Stimulated activated CD8-positive, alpha-beta memory T cell treated with anti-CD3 and anti-CD28 coated beads, Interleukin-15, amount 100 ng/mL, for 48 hours (primary cell): ENCODE data around the gene MBTD1.
"Not testable (repeated sequence)": the region's sequence is repeated elsewhere in the genome, so short reads cannot be mapped to it uniquely, and the experiment has no call there.

Source experiments
- DNase-seq, 2 donors: peaks; one replicate each; pipeline ENCODE4 v3.0.0-alpha.2; 2020; ENCODE audit warnings: low read depth in 2 of 2

MBTD1 gene

DNA sequence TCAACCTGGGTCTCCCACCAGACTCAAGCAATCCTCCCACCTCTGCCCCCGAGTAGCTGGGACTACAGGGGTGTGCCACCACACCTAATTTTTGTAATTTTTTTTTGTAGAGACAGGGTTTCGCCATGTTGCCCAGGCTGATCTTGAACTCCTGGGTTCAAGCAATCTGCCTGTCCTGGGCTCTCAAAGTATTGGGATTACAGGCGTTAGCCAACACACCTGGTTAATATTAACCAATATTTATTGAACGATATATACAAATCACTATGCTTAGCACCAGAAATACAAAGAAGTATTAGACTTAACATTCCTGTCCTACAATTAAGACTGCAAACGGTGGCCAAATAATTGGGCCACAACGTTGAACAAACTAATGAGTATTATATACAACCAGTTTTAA lies 4.2 kb downstream of the MBTD1 start:
- no peak for DNase-seq

DNA sequence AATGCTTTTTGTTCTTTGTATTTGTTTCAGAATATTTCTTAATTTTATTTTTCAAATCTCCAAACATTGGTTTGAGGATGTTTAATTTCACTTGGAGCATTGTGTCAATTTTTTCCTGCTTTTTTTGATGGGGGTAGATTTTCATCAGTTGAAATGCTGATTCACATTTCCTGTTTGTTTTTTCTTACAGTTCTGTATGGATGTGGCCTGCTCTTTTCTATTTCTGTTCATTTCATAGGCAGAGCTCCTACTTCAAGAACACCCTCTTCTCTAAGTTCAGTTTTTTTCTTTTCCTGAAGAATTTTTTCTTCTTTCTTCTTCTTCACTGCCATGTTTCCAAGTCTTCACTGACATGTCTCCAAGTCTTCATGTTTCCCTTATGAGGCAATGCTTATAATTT lies 8.8 kb downstream of the MBTD1 start:
- no peak for DNase-seq

DNA sequence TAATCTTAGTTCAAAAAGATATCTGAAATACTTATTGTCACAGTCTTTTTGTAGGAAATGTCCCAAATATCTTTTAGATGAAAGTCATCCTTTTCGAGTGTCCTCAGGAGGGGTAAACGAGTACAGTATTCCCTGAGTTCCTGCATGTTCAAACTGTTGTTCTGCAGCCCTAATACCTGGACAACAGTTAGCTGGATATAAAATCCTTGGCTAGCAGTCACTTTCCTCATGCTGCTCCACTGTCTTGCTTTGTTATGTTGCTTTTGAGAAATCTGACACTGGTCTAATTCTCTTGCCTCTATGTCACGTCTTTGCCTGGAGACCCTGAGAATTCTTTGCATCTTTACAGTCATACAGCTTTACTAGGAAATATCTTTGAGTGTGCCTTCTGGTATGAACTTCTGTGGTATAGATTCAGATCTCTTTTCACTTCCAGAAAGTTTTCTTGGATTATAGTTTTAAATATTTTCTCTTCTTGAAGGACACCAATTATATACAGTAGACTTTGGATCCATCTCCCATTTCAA lies 9.5 kb downstream of the MBTD1 start:
- DNase-seq = no peak

DNA sequence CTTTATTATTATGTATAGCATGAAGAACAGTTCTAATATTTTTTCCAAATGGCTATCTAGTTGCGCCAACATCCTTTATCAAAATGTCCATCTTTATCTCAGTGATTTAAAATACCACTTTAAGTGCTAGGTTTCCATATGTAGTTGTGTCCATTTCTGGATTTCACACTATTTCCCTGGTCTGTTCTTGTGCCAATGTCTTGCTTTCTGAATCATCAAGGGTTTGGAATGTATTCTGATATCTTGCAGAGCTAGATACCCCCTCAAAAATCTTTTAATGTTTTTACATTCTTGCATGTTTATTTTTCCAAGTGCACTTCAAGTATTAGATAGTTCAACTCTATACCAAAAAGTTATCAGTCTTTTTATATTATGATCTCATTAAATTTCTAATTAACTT lies 14.3 kb downstream of the MBTD1 start:
- DNase-seq = no peak

DNA sequence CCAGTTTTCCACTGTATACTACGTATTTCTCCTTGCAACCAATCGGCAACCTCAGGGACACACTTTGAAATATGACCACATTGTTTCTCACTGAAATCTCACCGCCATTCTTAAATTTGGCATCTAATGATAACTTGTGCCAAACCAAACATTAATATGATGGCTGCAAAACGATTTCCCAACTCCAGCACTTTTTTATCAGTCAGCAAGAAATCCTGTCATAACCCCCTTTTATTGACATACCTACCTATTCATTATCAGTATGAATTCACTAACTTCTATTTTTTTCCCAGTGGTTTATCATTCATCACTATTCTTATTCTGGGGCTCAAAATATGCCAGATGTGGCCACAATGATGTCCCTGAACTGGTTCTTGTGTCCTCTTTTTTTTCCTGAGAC lies 15.8 kb downstream of the MBTD1 start:
- DNase-seq = no peak

DNA sequence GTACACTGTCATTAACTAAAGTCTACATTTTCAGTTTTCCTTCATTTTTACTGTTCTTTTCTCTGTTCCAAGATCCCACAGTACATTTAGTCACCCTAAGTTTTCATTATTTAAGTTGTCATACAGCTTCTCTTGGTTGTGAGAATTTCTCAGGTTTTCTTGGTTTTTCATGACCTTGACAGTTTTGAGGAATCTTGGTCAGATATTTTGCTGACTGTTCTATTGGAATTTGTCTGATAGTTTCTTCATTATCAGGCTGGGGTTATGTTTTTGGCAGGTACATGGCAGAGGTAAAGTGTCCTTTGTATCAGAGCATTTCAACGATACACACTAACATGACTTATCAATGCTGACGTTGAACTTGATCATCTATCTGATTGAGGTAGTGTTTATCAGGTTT lies 19.6 kb downstream of the MBTD1 start:
- DNase-seq = no peak

DNA sequence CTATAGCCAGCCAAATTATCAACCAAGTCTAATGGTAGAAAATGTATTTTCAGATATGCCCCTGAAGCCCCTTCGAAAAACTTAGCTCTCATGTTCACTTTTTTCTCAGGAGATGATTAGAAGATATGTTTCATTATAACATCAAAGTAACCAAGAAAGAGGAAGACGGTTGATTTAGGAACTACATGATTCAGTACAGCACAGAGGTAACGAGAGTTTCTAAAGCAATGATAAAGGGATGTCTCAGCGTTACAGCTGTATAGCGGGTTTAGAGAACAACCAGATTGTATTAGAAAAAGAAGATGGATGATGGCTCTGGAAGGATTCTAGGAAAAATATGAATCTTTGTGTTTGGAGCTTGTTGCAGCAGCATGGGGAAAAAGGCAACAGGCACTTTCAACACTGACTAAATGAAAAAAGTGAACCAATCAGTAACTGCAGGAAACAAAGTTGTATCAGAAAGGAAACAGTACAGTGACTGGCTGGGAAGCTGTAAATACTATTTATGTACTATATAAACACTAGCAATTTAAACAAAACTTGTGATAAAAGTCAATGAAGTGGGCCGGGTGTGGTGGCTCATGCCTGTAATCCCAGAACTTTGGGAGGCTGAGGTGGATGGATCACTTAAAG lies 21.5 kb downstream of the MBTD1 start:
- DNase-seq = no peak

DNA sequence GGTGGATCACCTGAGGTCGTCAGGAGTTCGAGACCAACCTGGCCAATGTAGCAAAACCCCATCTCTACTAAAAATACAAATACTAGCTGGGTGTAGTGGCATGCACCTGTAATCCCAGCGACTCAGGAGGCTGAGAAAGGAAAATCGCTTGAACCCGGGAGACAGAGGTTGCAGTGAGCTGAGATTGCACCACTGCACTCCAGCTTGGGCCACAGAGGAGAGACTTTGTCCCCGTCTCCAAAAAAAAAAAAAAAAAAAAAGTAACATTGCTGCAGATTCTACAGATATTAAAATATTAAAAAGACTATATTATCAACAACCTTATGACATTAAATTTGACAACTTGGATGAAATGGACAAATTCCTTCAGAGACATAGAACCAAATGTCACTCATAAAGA lies 25.7 kb downstream of the MBTD1 start:
- no peak for DNase-seq

DNA sequence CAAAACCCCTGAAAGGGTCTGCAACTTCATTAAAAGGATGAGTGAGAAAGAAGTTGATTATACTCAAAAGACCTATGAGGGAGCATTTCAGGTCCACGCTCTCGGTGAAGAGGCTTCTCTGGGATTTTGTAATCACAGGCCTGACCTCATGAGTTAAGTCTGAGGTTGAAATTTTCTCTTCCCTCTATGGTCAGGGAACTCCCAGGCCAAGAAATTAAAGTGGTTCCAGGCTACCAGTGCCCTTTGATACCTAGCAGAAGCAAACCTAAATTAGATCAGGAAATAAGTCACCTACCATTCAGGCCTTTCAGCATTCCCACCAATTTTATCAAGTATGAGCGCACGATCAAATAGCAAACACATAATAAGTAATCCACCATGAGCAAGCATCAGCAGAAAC lies 27.9 kb downstream of the MBTD1 start:
- DNase-seq = no peak

DNA sequence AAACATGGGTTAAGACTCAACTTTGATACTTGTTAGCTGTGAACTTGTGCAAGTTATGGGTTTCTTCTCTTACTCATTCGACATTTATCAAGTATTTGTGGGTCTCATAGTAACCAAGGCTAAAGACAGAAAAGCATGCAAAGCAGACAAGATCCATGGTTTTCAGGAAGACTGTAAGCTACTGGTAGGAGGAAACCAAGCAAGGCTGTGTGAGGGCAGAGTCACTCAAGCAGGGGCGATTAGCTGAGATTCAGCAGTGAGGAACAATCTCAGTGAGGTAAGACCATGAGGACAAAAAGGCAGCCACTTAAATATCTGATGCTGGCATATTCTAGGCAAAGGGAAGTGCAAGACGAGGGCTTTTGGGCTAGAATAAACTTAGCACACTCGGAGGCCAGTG lies 29.5 kb downstream of the MBTD1 start:
- DNase-seq = no peak

DNA sequence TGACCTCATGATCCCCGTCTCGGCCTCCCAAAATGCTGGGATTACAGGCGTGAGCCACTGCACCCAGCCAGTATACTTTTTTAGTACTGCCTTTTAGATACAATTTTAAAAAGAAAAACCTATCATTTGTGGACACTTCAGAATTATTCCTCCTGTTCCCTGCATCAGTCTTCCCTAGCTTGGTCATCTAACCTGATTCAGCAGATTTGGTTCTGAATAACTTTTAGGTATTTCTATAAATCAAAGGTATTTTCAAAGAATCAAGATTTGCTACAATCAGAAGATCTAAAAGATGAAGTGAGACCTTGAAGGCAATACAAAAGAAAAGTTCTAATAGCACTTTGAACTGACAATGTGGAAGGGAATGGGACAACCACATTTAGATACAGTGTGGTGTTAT lies 30.0 kb downstream of the MBTD1 start:
- DNase-seq = no peak

DNA sequence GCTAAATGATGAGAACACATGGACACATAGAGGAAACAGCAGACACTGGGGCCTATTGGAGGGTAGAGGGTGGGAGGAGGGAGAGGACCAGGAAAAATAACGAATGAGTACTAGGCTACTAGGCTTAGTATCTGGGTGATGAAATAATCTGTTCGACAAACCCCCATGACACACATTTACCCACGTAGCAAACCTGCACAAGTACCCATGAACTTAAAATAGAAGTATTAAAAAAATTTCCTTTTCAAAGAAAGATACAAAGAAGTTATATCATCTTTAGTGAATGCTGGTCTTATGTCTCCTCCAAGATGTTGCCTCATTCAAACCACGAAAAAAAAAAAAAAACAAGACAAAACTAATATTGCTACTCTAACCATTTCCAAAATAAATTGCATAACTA lies 31.7 kb downstream of the MBTD1 start:
- DNase-seq = no peak

DNA sequence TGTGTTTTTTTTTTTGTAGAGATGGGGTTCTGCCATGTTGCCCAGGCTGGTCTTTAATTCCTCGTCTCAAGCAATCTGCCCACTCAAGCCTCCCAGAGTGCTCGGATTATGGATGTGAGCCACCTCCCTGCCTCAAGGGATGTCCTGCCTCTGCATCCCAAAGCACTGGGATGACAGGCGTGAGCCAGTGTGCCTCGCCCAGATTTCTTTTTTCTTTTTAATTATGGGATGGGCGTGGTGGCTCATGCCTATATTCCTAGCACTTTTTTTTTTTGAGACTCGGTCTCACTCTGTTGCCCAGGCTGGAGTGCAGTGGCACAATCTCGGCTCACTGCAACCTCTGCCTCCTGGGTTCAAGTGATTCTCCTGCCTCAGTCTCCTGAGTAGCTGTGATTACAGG lies 34.3 kb downstream of the MBTD1 start:
- not testable (repeated sequence) for DNase-seq

DNA sequence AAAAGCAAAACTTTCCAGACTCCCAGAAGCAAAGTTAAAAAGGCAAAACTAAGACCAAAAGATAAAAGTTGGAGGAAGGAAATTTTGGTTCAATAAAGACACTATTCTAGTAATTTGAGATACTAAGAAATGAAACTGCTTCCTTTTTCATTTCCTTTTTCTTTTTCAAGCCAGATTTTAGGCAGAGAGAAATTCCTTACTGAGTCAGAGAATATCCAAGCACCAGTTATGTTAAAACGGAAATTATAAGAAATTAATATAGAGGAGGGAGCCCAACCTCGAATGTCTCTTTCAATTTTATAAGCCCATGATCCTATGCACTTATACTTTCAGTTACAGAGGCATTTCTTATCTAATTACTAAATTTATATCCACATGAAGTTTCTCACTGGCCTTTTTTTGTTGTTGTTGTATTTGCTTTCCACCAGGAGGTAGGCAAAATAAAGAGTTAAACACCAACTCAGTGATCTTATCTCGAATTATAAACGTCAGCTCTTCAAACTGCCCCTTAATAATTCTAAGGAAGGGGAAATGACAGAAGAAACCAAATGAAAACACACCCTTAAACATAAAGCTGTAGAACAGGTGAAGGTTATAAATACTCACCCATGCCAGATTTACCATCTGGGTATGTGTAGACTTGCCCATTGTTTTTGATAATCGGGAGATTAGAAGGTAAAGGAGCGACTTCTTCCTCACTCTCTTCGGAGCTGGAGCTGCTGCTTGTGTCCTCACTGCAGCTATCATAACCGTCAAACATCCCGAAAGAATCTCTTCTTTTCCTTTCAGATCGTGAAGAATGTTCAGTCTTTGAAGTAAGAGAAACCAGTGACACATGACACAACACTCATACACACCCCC lies 35.2 kb downstream of the MBTD1 start:
- no peak for DNase-seq

DNA sequence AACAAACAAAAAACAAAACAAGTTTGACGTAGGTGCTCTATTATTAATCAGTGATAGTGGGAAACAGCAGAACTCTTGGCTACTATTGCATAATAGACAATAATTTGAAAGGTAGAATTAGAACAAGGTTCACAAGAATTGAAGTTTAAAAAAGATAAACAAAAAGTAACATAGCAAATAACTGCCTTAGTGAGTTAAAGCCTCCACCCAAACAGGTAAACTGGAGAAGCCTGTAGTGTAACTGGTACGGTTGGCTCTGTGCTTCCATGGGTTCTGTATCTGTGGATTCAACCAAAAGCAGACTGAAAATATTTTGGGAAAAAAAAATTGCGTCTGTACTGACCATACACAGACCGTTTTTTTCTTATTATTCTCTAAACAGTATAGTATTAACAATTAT lies 38.5 kb downstream of the MBTD1 start:
- DNase-seq = no peak

DNA sequence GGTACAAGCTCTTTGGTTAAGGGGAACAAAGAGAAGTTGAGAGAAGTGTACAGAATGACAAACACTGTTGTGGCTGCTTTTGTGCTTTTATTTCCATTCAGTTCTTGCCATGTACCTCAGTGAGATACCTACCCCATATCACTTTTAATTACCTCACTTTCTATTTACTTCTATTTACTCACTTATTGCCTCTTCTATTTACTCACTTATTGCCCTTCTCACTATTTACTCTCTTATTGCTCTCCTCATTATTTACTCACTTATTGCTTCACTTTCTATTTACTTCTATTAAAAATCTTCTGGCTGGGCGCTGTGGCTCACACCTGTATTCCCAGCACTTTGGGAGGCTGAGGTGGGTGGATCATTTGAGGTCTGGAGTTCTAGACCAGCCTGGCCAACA lies 41.9 kb downstream of the MBTD1 start:
- DNase-seq = no peak

DNA sequence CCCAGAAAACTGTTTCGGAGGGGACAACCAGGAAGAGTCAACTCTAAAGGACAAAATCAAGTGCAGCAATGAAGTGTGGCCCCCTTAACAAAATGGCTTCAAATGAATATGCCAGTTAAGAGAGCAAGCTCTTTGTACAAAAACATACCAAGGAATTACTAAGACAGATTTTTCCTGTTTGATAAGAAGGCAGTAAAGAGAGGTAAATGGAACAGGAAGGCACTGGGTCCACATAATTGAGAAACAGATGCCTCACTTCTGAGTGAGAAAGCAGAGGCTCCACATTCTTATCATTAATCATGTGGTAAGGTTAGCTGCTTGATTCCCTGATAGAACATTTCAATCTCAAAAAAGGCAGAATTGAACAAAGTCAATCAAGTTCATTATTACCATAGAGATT lies 44.9 kb downstream of the MBTD1 start:
- no peak for DNase-seq

DNA sequence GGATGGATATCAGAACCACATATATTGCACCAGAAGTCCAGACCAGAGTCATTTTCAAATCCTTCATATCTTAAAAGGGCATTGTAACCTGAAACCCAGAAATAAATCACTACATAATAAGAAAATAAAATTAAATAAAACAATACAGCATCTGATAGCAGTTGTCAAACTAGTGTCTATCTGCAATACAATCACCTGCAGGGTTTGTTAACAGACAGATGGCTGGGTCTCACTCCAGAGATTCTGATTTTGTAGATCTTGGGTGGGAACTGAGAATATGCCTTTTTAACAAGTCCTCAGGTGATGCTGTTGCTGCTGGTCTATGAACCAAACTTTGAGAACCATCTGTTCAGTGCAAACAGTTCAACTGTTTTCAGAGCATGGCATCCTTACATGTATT lies 56.0 kb downstream of the MBTD1 start:
- DNase-seq = no peak

DNA sequence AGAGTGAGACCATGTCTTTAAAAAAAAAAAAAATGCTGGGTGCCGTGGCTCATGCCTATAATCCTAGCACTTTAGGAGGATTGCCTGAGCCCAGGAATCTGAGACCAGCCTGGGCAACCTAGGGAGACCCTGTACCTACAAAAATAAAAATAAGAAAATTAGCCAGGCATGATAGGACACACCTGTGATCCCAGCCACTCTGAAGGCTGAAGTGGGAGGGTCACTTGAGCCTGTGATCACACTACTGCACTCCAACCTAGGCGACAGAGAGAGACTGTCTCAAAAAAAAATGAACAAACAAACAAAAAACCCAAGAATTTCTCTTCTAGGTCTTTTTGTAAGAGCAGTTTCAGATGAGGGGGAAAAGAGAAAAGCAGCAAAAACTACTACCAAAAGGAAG lies 59.0 kb downstream of the MBTD1 start:
- DNase-seq = no peak

DNA sequence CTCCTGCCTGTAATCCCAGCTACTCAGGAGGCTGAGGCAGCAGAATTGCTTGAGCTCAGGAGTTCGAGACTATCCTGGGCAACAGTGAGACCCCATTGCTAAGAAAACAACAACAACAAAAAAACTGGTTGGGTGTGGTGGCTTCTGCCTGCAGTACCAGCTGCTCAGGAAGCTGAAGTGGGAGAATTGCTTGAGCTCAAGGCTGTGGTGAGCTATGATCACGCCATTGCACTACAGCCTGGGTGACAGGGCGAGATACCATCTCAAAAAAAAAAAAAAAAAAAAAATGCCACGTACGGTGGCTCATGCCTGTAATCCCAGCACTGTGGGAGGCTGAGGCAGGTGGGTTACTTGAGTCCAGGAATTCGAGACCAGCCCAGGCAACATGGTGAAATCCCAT lies 59.6 kb downstream of the MBTD1 start:
- DNase-seq = no peak

DNA sequence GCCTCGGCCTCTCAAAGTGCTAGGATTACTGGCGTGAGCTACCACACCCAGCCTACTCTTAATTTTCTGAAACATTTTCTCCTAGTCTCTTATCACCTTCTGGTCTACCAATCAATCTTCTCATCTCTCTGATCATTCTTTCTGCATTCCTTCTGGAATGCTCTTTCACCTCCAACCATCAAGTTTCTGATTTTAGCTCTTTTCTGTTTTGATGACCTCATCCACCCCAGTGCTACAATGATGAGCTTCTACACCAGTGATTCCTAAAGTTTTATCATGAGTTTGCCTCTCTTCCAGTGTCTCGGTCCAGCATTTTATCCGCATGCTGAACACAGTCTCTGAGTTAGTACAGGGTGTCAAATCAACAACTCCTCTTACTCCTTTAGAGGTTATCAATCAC lies 62.1 kb downstream of the MBTD1 start:
- no peak for DNase-seq

DNA sequence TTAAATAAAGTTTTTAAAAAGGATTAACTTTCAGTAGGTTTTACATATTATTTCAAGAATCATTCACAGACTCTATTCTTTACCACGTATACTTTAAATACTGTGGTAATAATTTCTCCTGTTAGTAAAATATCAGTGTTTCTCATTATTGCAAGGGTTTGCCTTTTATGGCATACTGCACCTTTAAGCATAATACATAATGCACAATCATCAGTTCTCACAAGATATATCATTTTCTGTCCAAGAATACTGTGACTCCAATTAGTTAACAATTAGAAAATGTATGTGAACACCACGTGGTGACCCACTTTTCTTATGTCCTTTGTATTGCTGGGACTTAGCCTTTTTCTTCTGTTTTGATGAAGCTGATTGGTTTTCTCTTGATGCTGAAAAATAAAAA lies 68.0 kb downstream of the MBTD1 start:
- no peak for DNase-seq

DNA sequence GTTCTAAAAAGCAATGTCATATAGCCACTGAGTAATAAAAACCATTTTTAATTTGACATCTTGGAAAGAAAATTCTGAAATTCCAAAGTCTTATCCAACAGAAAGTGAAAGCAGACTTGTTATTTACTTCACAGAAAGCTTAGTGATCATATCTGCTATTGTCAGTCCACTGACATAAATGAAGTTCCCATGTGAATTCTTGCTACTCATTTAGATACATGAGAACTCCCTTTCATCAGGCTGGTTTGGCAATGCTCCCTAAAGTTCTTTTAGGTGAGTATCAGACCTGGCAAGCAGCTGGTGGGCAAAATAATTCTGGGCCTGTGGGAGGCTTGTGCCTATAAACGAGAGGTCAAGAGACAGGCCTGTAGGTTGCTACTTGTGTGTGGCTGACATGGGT lies 70.2 kb downstream of the MBTD1 start:
- no peak for DNase-seq
